NT2/D1 (cell line): Measurements from ENCODE around the gene ZNF787.

Experiments
- DNase-seq: peaks from one replicate; pipeline ENCODE4 v3.0.0-alpha.2; 2011; ENCODE audit warnings: low read depth, low spot score
- H3K27me3 ChIP-seq: 2 replicates; pipeline ENCODE4 v1.6.0; 2011; ENCODE audit warnings: mild to moderate bottlenecking; ENCODE audit not compliant: insufficient read length, insufficient read depth
- H3K36me3 ChIP-seq: 2 replicates; pipeline ENCODE4 v1.6.1; 2011; ENCODE audit warnings: mild to moderate bottlenecking, low read length, mixed read lengths; ENCODE audit not compliant: insufficient read depth, insufficient read length
- H3K4me1 ChIP-seq: 2 replicates; pipeline ENCODE4 v1.5.1; 2011; ENCODE audit not compliant: insufficient read depth, insufficient read length
- H3K4me3 ChIP-seq: 2 replicates; pipeline ENCODE4 v1.5.1; 2011; ENCODE audit warnings: low read depth; ENCODE audit not compliant: insufficient read length
- H3K9ac ChIP-seq: 2 replicates; pipeline ENCODE4 v1.6.0; 2011; ENCODE audit warnings: low read depth; ENCODE audit not compliant: insufficient read length
- H3K9me3 ChIP-seq: 2 replicates; pipeline ENCODE4 v1.5.1; 2011; ENCODE audit warnings: mild to moderate bottlenecking, low read length; ENCODE audit not compliant: insufficient read depth
- SUZ12 ChIP-seq: IDR thresholded peaks from 2 replicates; pipeline ENCODE4 v1.6.1; 2011; ENCODE audit not compliant: insufficient read length, insufficient read depth; ENCODE audit errors: extremely low read depth
- YY1 ChIP-seq: IDR thresholded peaks from 2 replicates; pipeline ENCODE4 v1.6.1; 2011; ENCODE audit not compliant: insufficient read length, insufficient read depth
- ZNF274 ChIP-seq: IDR thresholded peaks from 2 replicates; pipeline ENCODE4 v1.6.1; 2011; ENCODE audit warnings: mild to moderate bottlenecking, low read depth, low read length

ZNF787 gene

GRCh38 chr19:56126983-56127780 is 6.1 kb upstream of the ZNF787 start:
- Histone ChIP-seq H3K27me3 (no peaks in the 10 kb centered on the region), H3K9ac (no peak overlapping the region), H3K4me1 (no peaks in the 10 kb centered on the region), H3K9me3 (no peaks in the 10 kb centered on the region), H3K4me3 (no peak overlapping the region), H3K36me3 (no peaks in the 10 kb centered on the region)
- no peak for TF ChIP-seq YY1
- no peak for TF ChIP-seq ZNF274
- no peak for TF ChIP-seq SUZ12
- DNase-seq: no peak

DNA sequence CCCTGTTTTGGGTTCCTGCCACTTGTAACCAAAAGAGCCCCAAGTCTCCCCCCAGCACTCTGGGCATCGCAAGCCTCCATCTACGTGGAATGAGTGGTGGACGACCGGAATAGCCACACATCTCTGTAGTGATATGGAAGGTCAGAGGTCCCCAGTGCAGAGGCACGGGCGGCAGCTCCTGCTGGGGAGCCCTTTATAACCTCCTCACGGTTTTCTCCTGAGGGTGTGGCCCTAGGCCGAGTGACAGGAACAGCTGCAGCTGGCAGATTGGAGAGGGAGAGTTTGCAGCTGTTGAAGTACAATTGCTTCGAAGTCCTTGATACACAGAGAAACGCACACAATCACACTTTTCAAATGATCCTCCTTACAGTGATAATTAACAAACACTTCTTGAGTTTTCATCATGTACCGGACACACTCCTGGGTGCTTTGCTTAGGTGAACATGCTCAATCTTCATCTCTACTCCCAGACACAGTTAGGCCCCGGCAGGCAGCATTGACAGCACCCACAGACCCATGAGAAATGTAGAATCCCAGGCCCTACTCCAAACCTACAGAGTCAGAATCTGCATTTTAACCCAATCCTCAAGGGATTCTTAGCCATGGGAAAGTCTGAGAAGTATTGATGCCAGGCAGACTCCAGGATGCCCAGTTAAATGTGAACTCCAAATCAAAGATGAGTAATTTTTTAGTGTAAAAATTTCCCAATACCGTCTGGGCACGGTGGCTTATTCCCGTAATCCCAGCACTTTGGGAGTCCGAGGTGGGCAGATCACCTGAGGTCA is 4.9 kb upstream of the ZNF787 start:
- H3K9me3 ChIP-seq: no peaks in the 10 kb centered on the region
- H3K9ac ChIP-seq: no peak overlapping the region
- H3K36me3 ChIP-seq: no peaks in the 10 kb centered on the region
- no peak for TF ChIP-seq ZNF274
- no peak for TF ChIP-seq YY1
- no peak for TF ChIP-seq SUZ12
- H3K27me3 ChIP-seq: no peaks in the 10 kb centered on the region
- no peak overlapping the region for H3K4me3 ChIP-seq
- DNase-seq: no peak
- H3K4me1 ChIP-seq: peaks cover 2% of the 10 kb centered on the region

DNA sequence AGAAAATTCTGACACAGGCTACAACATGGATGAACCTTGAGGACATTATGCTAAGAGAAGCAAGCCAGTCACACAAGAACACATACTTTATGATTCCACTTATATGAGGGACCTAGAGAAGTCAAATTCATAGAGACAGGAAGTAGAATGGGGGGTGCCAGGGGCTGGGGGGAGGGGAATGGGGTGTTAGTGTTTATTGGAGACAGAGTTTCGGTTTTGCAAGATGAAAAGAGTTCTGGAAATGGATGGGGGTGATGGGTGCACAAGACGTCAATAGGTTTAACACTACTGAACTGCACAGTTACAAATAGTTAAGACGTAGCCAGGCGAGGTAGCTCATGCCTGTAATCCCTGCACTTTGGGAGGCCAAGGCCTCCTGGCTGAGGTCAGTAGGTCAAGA is 3.5 kb upstream of the ZNF787 start:
- TF ChIP-seq SUZ12 (no peak), ZNF274 (no peak), YY1 (no peak)
- H3K27me3 ChIP-seq: no peaks in the 10 kb centered on the region
- DNase-seq: no peak
- no peaks in the 10 kb centered on the region for H3K9me3 ChIP-seq
- H3K36me3 ChIP-seq: peaks cover 5% of the 10 kb centered on the region
- peaks cover 2% of the 10 kb centered on the region for H3K4me1 ChIP-seq
- no peak overlapping the region for H3K4me3 ChIP-seq
- no peak overlapping the region for H3K9ac ChIP-seq

GRCh38 chr19:56123266-56123891 is 2.3 kb upstream of the ZNF787 start:
- Histone ChIP-seq H3K27me3 (no peaks in the 10 kb centered on the region), H3K9ac (no peak overlapping the region), H3K36me3 (peaks cover 16% of the 10 kb centered on the region), H3K9me3 (no peaks in the 10 kb centered on the region), H3K4me1 (peaks cover 8% of the 10 kb centered on the region), H3K4me3 (no peak overlapping the region)
- TF ChIP-seq YY1 (no peak), ZNF274 (no peak), SUZ12 (no peak)
- no peak for DNase-seq

DNA sequence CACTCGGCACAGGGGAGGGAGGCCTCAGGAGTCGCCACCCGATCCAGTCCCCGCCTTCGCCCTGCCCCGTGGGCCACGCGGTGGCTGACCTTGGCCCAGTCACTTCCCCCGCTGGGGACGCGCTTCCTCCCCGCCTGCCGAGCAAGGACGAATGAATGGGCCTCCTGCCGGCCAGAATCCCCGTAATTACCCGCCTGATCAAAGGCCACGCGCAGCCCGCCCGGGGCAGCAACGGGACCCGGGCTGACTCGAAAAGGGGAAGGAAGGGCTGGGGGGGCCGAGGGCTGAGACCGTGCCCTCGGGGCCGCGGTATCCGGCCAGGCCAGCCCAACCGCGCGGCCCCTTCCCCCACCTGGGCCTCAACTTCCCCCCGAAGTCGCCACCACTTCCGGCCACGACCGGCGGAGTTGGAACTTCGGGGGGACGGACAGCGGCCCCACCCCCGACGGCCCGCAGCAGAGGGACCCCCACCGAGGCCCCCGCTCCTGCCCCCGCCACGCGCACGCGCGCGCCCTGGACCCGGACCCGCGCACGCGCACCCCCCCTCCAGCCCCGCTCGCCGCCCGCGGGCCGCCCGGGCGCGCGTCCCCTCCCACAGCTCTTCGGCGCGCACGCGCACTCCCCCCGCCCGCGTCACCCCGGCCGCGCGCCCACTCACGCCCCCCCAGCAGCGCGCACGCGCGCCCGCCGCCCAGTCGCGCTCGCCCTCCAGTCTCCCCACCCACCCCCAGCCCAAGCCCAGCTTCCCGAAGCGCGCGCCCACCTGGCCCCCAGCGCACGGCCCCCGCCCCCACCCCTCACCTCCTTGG is 520 bp downstream of the ZNF787 start:
- H3K9ac ChIP-seq: peak overlapping the region; percentile 83

GRCh38 chr19:56120002-56120370 is 1.1 kb downstream of the ZNF787 start:
- Histone ChIP-seq H3K9ac (peak overlapping the region; percentile 83), H3K27me3 (no peaks in the 10 kb centered on the region), H3K36me3 (peaks cover 41% of the 10 kb centered on the region), H3K4me3 (peak overlapping the region; percentile 75), H3K9me3 (no peaks in the 10 kb centered on the region), H3K4me1 (peaks cover 17% of the 10 kb centered on the region)
- TF ChIP-seq YY1 (no peak), ZNF274 (no peak), SUZ12 (no peak)
- no peak for DNase-seq

More for the DNA sequence above, 520 bp downstream of the ZNF787 start:
- H3K36me3 ChIP-seq: peaks cover 38% of the 10 kb centered on the region
- H3K4me1 ChIP-seq: peaks cover 16% of the 10 kb centered on the region
- no peaks in the 10 kb centered on the region for H3K27me3 ChIP-seq
- TF ChIP-seq ZNF274: no peak
- TF ChIP-seq SUZ12: no peak
- no peak for TF ChIP-seq YY1
- H3K4me3 ChIP-seq: peak overlapping the region; percentile 75
- H3K9me3 ChIP-seq: no peaks in the 10 kb centered on the region
- no peak for DNase-seq

GRCh38 chr19:56119582-56119978 is 1.5 kb downstream of the ZNF787 start:
- TF ChIP-seq ZNF274: no peak
- TF ChIP-seq YY1: no peak
- TF ChIP-seq SUZ12: no peak
- peak overlapping the region; percentile 83 for H3K9ac ChIP-seq

More at GRCh38 chr19:56119582-56119978, 1.5 kb downstream of the ZNF787 start:
- peaks cover 45% of the 10 kb centered on the region for H3K36me3 ChIP-seq
- H3K9me3 ChIP-seq: no peaks in the 10 kb centered on the region
- H3K4me3 ChIP-seq: peak overlapping the region; percentile 75
- no peak for DNase-seq
- peaks cover 20% of the 10 kb centered on the region for H3K4me1 ChIP-seq
- H3K27me3 ChIP-seq: no peaks in the 10 kb centered on the region
